HepG2 (cell line): ENCODE measurements around the gene CTDNEP1. TPM values are rescaled to one million over a fixed set of nuclear protein-coding genes. Genes with fewer than 3 reads are reported as not detected.

Experiments
- ATF7 ChIP-seq, 2 experiments: fragments of 450-650 bp in 1 of 2; sonication (generic) in 1 of 2; formaldehyde crosslinking in 1 of 2; IDR thresholded peaks; 2 replicates each; pipeline versions ENCODE4 v1.4.0 to v1.6.1; 2016 to 2020; ENCODE audit warnings: antibody characterized with exemption in 1 of 2, mild to moderate bottlenecking in 1 of 2, missing genetic modification reagents in 1 of 2
- GATAD2A ChIP-seq: IDR thresholded peaks from 2 replicates; pipeline ENCODE4 v1.6.1; 2016
- HOXA9 ChIP-seq: sonication (generic); formaldehyde crosslinking; IDR thresholded peaks from 2 replicates; pipeline ENCODE4 v1.8.1; 2022; ENCODE audit warnings: missing genetic modification reagents, mild to moderate bottlenecking, moderate library complexity, borderline replicate concordance
- MED8 ChIP-seq: sonication (generic); formaldehyde crosslinking; IDR thresholded peaks from 2 replicates; pipeline ENCODE4 v1.8.1; 2023; ENCODE audit warnings: mild to moderate bottlenecking, missing genetic modification reagents; ENCODE audit not compliant: insufficient replicate concordance
- NBN ChIP-seq: fragments of 450-650 bp; conservative IDR thresholded peaks from 2 replicates; pipeline ENCODE4 v1.6.1; 2017
- NFATC3 ChIP-seq: sonication (generic); formaldehyde crosslinking; IDR thresholded peaks from 2 replicates; pipeline ENCODE4 v1.5.1; 2020; ENCODE audit warnings: mild to moderate bottlenecking, missing genetic modification reagents
- NFKBIZ ChIP-seq: IDR thresholded peaks from 2 replicates; pipeline ENCODE4 v1.6.1; 2018; ENCODE audit warnings: missing genetic modification reagents, missing compliant biosample characterization
- RFX3 ChIP-seq: IDR thresholded peaks from 2 replicates; pipeline ENCODE4 v1.6.1; 2016; ENCODE audit warnings: missing biosample characterization, missing genetic modification reagents
- SNAI1 ChIP-seq: sonication (generic); formaldehyde crosslinking; IDR thresholded peaks from 2 replicates; pipeline ENCODE4 v1.5.0; 2020; ENCODE audit warnings: mild to moderate bottlenecking, missing genetic modification reagents, borderline replicate concordance
- STAG1 ChIP-seq: sonication (generic); formaldehyde crosslinking; IDR thresholded peaks from 2 replicates; pipeline ENCODE4 v1.4.0; 2020; ENCODE audit warnings: missing genetic modification reagents
- YY1 ChIP-seq: IDR thresholded peaks from 2 replicates; pipeline ENCODE4 v1.6.1; 2011; ENCODE audit warnings: low read length, low read depth, moderate library complexity, mild to moderate bottlenecking; ENCODE audit not compliant: insufficient read depth, insufficient replicate concordance
- ZKSCAN8 ChIP-seq: IDR thresholded peaks from 2 replicates; pipeline ENCODE4 v1.6.1; 2016; ENCODE audit warnings: borderline replicate concordance, missing genetic modification reagents, missing compliant biosample characterization
- ZNF20 ChIP-seq: sonication (generic); formaldehyde crosslinking; IDR thresholded peaks from 2 replicates; pipeline ENCODE4 v1.4.0; 2020; ENCODE audit warnings: mild to moderate bottlenecking, moderate library complexity, missing genetic modification reagents
- ZNF205 ChIP-seq: IDR thresholded peaks from 2 replicates; pipeline ENCODE4 v1.6.1; 2018; ENCODE audit warnings: missing biosample characterization, missing genetic modification reagents
- ZNF280B ChIP-seq: sonication (generic); formaldehyde crosslinking; IDR thresholded peaks from 2 replicates; pipeline ENCODE4 v1.5.0; 2020; ENCODE audit warnings: missing genetic modification reagents, mild to moderate bottlenecking, borderline replicate concordance
- ZNF430 ChIP-seq: sonication (generic); formaldehyde crosslinking; IDR thresholded peaks from 2 replicates; pipeline ENCODE4 v1.9.0; 2021; ENCODE audit warnings: mild to moderate bottlenecking, missing genetic modification reagents
- ZNF510 ChIP-seq: sonication (generic); formaldehyde crosslinking; IDR thresholded peaks from 2 replicates; pipeline ENCODE4 v1.4.0; 2020; ENCODE audit warnings: low read depth, mild to moderate bottlenecking, missing genetic modification reagents
- ZNF558 ChIP-seq: sonication (generic); formaldehyde crosslinking; IDR thresholded peaks from 2 replicates; pipeline ENCODE4 v1.9.0; 2022; ENCODE audit warnings: mild to moderate bottlenecking, missing genetic modification reagents, borderline replicate concordance
- ZNF570 ChIP-seq: sonication (generic); formaldehyde crosslinking; IDR thresholded peaks from 2 replicates; pipeline ENCODE4 v1.4.0; 2020; ENCODE audit warnings: mild to moderate bottlenecking, missing genetic modification reagents, borderline replicate concordance
- ZNF576 ChIP-seq: sonication (generic); formaldehyde crosslinking; IDR thresholded peaks from 2 replicates; pipeline ENCODE4 v1.4.0; 2020; ENCODE audit warnings: mild to moderate bottlenecking, missing genetic modification reagents
- ZNF644 ChIP-seq: IDR thresholded peaks from 2 replicates; pipeline ENCODE4 v1.6.1; 2016; ENCODE audit warnings: low read depth
- ZNF691 ChIP-seq: sonication (generic); formaldehyde crosslinking; IDR thresholded peaks from 2 replicates; pipeline ENCODE4 v1.4.0; 2020; ENCODE audit warnings: missing genetic modification reagents, low read depth, mild to moderate bottlenecking, borderline replicate concordance
- ZNF747 ChIP-seq: sonication (generic); formaldehyde crosslinking; IDR thresholded peaks from 2 replicates; pipeline ENCODE4 v1.8.1; 2023; ENCODE audit warnings: missing genetic modification reagents, mild to moderate bottlenecking, borderline replicate concordance
- ZSCAN29 ChIP-seq: sonication (generic); formaldehyde crosslinking; conservative IDR thresholded peaks from 2 replicates; pipeline ENCODE4 v1.4.0; 2020; ENCODE audit warnings: mild to moderate bottlenecking, missing genetic modification reagents
- polyA plus RNA-seq, 8 experiments: library from polyadenylated mRNA; depleted of rRNA in 3 of 8; stranded (reverse) in 7 of 8; unstranded in 1 of 8; fragments of >200 nt; fragmentation: Illumina TruSeq in 4 of 8; extraction: Trizol in 4 of 8; gene quantifications; 2 replicates each; pipeline versions ENCODE4 v1.2.1 to v1.2.3, GENCODE V29; 2011 to 2016; ENCODE audit warnings: low read depth in 4 of 8, missing spikeins in 1 of 8, mixed read lengths in 1 of 8; ENCODE audit not compliant: insufficient read depth in 1 of 8
- total RNA-seq, 5 experiments: library from RNA; depleted of rRNA; stranded (reverse); fragments of >200 nt; fragmentation: Illumina TruSeq; extraction: Trizol; gene quantifications; 2 replicates each; pipeline ENCODE4 v1.2.3, GENCODE V29; 2016; ENCODE audit warnings: low read depth in 1 of 5
- TF ChIP-seq, protein P1 (sequence below): sonication (generic); formaldehyde crosslinking; conservative IDR thresholded peaks from 2 replicates; pipeline ENCODE4 v1.4.0; 2020; ENCODE audit warnings: mild to moderate bottlenecking, missing genetic modification reagents, moderate library complexity

The CTDNEP1 gene
- total and polyA plus RNA-seq, 2 of the 13 experiments (the other 11 are each of a cell fraction or from before 2014, with no cell fraction given), result 19.8 to 118 TPM

DNA sequence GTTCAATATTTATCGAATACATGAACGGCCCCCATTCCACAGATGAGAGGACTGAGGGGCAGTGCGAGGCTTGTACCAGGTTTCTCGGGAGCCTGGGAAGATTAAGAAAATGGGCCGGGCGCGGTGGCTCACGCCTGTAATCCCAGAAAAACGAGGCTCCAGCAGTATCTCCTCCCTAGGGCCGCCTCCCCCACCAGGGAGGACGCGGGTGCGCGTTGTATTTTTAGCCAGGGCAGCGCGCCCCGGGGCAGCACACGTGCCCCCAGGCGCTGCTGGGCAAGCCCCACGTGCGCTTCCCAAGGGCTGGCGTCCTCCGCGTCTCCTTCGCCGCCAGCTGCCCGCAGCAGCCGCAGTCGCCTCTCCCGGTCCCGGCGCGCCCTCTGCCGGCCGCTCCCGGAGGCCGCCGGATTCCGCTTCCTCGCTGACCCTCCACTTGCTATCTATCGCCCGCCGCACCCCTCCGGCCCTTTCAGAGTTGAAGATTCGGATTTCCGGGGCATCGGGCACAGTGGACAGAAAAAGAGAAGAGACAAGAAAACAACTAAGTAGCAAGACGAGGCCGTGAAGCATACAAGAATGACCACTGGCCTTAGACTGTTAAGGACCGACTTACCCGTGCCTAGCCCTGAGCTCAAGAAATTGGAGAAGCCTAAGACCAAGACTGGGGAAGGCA is 44.8 kb upstream of the CTDNEP1 start (continued):
- TF ChIP-seq ZNF280B (CRISPR knock-in tag), result no peak
- no peak for TF ChIP-seq RFX3 (CRISPR knock-in tag)
- peak; percentile 67 for TF ChIP-seq YY1
- TF ChIP-seq HOXA9 (CRISPR knock-in tag), result no peak
- TF ChIP-seq ZNF576, result no peak
- no peak for TF ChIP-seq ZNF691
- TF ChIP-seq ZNF644 (CRISPR knock-in tag), result no peak
- no peak for TF ChIP-seq GATAD2A (CRISPR knock-in tag)
- no peak for TF ChIP-seq ZSCAN29 (CRISPR knock-in tag)
- no peak for TF ChIP-seq ATF7 (IDR thresholded peaks at IDR 0.05)
- no peak for TF ChIP-seq ATF7 (CRISPR knock-in tag; IDR thresholded peaks at IDR 0.05)
- no peak for TF ChIP-seq ZNF558 (CRISPR knock-in tag)
- no peak for TF ChIP-seq SNAI1 (CRISPR knock-in tag)
- no peak for TF ChIP-seq ZNF20 (CRISPR knock-in tag)
- no peak for TF ChIP-seq ZNF747
- TF ChIP-seq ZNF205, result peak; percentile 60; the same call in 1 of the 2 replicates
- TF ChIP-seq ZKSCAN8 (CRISPR knock-in tag), result no peak
- no peak for TF ChIP-seq ZNF430 (CRISPR knock-in tag)
- no peak for TF ChIP-seq NBN
- no peak for TF ChIP-seq ZNF570 (CRISPR knock-in tag)
- TF ChIP-seq, protein P1, sequence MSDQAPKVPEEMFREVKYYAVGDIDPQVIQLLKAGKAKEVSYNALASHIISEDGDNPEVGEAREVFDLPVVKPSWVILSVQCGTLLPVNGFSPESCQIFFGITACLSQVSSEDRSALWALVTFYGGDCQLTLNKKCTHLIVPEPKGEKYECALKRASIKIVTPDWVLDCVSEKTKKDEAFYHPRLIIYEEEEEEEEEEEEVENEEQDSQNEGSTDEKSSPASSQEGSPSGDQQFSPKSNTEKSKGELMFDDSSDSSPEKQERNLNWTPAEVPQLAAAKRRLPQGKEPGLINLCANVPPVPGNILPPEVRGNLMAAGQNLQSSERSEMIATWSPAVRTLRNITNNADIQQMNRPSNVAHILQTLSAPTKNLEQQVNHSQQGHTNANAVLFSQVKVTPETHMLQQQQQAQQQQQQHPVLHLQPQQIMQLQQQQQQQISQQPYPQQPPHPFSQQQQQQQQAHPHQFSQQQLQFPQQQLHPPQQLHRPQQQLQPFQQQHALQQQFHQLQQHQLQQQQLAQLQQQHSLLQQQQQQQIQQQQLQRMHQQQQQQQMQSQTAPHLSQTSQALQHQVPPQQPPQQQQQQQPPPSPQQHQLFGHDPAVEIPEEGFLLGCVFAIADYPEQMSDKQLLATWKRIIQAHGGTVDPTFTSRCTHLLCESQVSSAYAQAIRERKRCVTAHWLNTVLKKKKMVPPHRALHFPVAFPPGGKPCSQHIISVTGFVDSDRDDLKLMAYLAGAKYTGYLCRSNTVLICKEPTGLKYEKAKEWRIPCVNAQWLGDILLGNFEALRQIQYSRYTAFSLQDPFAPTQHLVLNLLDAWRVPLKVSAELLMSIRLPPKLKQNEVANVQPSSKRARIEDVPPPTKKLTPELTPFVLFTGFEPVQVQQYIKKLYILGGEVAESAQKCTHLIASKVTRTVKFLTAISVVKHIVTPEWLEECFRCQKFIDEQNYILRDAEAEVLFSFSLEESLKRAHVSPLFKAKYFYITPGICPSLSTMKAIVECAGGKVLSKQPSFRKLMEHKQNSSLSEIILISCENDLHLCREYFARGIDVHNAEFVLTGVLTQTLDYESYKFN (CRISPR knock-in tag), result no peak; the same call in 1 of the 2 replicates
- TF ChIP-seq NFATC3 (CRISPR knock-in tag), result no peak
- no peak for TF ChIP-seq MED8
- peak; percentile 96 for TF ChIP-seq STAG1 (CRISPR knock-in tag)
- TF ChIP-seq ZNF510 (CRISPR knock-in tag), result no peak
- TF ChIP-seq NFKBIZ (CRISPR knock-in tag), result 0 out of 2 replicates have a peak, but pooled peaks have one; percentile 36
